Measurements from ENCODE around the gene ANKRD35.

Gene ANKRD35

DNA sequence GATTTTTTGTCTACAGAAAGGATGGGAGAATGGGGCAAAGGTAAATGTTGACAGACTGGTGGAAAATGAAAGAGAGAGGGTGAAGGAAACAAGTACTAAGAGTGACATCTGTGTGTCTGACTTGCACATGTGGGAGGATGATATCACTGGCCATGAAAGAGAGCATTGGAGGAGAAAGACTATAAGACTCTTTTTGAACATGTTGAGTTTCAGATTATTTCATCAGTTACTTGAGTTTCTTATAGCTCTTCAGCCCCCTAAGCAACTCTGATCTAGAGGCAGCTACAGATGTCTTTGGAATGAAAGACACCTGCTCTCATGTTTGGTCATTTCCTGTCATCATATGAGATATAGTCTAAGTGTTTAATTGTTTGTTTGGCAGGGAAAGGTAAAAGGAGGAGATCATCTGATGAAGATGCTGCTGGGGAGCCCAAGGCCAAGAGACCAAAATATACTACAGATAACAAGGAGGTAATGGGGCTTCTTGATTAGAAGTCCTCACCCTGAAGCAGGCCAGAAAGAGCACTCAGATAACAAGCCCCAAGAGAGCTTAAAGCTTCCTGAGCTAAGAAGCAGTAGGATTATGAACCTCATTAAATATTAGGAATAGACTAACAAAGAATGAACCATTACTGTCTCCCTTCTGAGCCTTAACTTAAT is 57.2 kb downstream of the ANKRD35 start:
- H3K9me3 ChIP-seq (ENCODE audit: control insufficient read depth, insufficient read depth, low read length): no peaks in the 10 kb centered on the region
- H3K27me3 ChIP-seq (ENCODE audit: control insufficient read depth, low read length): no peaks in the 10 kb centered on the region
- peaks cover 35% of the 10 kb centered on the region for H3K79me2 ChIP-seq (ENCODE audit: control insufficient read depth, low read length)
- peaks cover 80% of the 10 kb centered on the region for H3K36me3 ChIP-seq (ENCODE audit: control insufficient read depth, low read length)
- no peak overlapping the region for H3K4me2 ChIP-seq (ENCODE audit: low read length)
- no peaks in the 10 kb centered on the region for H3F3A ChIP-seq (ENCODE audit: control insufficient read depth, insufficient read depth)
- no peak for TF ChIP-seq EZH2phosphoT487 (IDR thresholded peaks at IDR 0.05; ENCODE audit: borderline replicate concordance, low read length)
- TF ChIP-seq, protein P1, sequence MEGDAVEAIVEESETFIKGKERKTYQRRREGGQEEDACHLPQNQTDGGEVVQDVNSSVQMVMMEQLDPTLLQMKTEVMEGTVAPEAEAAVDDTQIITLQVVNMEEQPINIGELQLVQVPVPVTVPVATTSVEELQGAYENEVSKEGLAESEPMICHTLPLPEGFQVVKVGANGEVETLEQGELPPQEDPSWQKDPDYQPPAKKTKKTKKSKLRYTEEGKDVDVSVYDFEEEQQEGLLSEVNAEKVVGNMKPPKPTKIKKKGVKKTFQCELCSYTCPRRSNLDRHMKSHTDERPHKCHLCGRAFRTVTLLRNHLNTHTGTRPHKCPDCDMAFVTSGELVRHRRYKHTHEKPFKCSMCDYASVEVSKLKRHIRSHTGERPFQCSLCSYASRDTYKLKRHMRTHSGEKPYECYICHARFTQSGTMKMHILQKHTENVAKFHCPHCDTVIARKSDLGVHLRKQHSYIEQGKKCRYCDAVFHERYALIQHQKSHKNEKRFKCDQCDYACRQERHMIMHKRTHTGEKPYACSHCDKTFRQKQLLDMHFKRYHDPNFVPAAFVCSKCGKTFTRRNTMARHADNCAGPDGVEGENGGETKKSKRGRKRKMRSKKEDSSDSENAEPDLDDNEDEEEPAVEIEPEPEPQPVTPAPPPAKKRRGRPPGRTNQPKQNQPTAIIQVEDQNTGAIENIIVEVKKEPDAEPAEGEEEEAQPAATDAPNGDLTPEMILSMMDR (IDR thresholded peaks at IDR 0.05; ENCODE audit: low read depth, low read length, poor library complexity, severe bottlenecking): no peak
- H3K4me3 ChIP-seq (ENCODE audit: low read length): no peak overlapping the region
- peaks cover 7% of the 10 kb centered on the region; the same call in 1 of the 2 replicates for H4K20me1 ChIP-seq (ENCODE audit: control insufficient read depth, insufficient read depth, low read depth, low read length)
- H3K9me2 ChIP-seq (replicated peaks; ENCODE audit: control insufficient read depth, low read length): no peaks in the 10 kb centered on the region
- peaks cover 31% of the 10 kb centered on the region for H3K4me1 ChIP-seq (ENCODE audit: control insufficient read depth, low read length)
- no peak overlapping the region for H3K27ac ChIP-seq (ENCODE audit: low read depth, low read length)

DNA sequence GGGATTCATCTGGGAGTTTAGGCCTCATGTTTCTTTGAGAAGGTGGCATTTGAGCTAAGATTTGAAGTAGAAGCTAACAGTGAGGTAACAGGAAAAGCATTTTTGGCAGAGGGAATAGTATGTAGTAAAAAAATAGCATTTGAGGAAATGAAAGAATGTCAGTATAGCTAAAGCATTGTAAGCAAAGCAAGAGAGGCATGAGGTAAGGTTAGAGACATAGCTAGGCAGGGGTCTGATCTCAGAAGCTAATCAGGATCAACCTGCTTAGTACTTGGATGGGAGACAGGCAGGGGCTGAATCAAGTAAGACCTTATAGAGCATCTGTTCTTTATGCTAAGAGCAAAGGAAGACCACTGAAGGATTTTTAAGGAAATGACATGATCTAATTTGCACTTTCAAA is 57.7 kb downstream of the ANKRD35 start:
- TF ChIP-seq EZH2phosphoT487 (IDR thresholded peaks at IDR 0.05; ENCODE audit: borderline replicate concordance, low read length): no peak
- TF ChIP-seq, protein P1 (IDR thresholded peaks at IDR 0.05; ENCODE audit: low read depth, low read length, poor library complexity, severe bottlenecking): no peak
- Histone ChIP-seq H3K4me2 (ENCODE audit: low read length) (no peak overlapping the region), H3K4me3 (ENCODE audit: low read length) (no peak overlapping the region), H3K79me2 (ENCODE audit: control insufficient read depth, low read length) (peaks cover 37% of the 10 kb centered on the region), H3F3A (ENCODE audit: control insufficient read depth, insufficient read depth) (no peaks in the 10 kb centered on the region), H4K20me1 (ENCODE audit: control insufficient read depth, insufficient read depth, low read depth, low read length) (peaks cover 7% of the 10 kb centered on the region; the same call in 1 of the 2 replicates), H3K36me3 (ENCODE audit: control insufficient read depth, low read length) (peaks cover 75% of the 10 kb centered on the region), H3K27me3 (ENCODE audit: control insufficient read depth, low read length) (no peaks in the 10 kb centered on the region), H3K9me2 (replicated peaks; ENCODE audit: control insufficient read depth, low read length) (no peaks in the 10 kb centered on the region), H3K27ac (ENCODE audit: low read depth, low read length) (no peak overlapping the region), H3K4me1 (ENCODE audit: control insufficient read depth, low read length) (peaks cover 31% of the 10 kb centered on the region), H3K9me3 (ENCODE audit: control insufficient read depth, insufficient read depth, low read length) (no peaks in the 10 kb centered on the region)

DNA sequence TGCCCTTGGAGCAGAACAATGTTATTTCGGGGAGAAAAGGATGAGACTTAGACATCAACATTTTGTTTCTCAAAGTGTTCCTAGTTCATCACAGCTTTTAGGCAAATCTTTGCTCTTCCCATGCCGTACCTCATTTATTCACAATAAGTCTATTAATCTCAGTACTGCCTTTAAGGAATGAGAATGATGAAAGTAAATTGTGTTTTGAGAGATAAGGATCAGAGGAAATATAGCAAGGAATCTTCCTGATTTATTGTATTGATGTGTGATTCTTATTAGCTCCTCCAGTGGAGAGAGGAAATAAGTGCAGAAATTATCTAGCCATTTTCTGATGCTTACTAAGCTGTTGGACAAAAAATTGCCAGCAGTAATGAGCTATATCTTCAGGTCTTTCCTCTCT is 59.6 kb downstream of the ANKRD35 start:
- H3K36me3 ChIP-seq (ENCODE audit: control insufficient read depth, low read length): peaks cover 57% of the 10 kb centered on the region
- H3K4me1 ChIP-seq (ENCODE audit: control insufficient read depth, low read length): peaks cover 31% of the 10 kb centered on the region
- peak overlapping the region; percentile 80 for H3K4me2 ChIP-seq (ENCODE audit: low read length)
- H4K20me1 ChIP-seq (ENCODE audit: control insufficient read depth, insufficient read depth, low read depth, low read length): peaks cover 7% of the 10 kb centered on the region; the same call in 1 of the 2 replicates
- H3K9me2 ChIP-seq (replicated peaks; ENCODE audit: control insufficient read depth, low read length): no peaks in the 10 kb centered on the region
- H3K4me3 ChIP-seq (ENCODE audit: low read length): peak overlapping the region; percentile 77; the same call in 1 of the 2 replicates
- no peaks in the 10 kb centered on the region for H3K27me3 ChIP-seq (ENCODE audit: control insufficient read depth, low read length)
- peaks cover 44% of the 10 kb centered on the region for H3K79me2 ChIP-seq (ENCODE audit: control insufficient read depth, low read length)
- H3K9me3 ChIP-seq (ENCODE audit: control insufficient read depth, insufficient read depth, low read length): no peaks in the 10 kb centered on the region
- no peak overlapping the region for H3K27ac ChIP-seq (ENCODE audit: low read depth, low read length)
- no peaks in the 10 kb centered on the region for H3F3A ChIP-seq (ENCODE audit: control insufficient read depth, insufficient read depth)
- no peak for TF ChIP-seq EZH2phosphoT487 (IDR thresholded peaks at IDR 0.05; ENCODE audit: borderline replicate concordance, low read length)
- TF ChIP-seq, protein P1 (IDR thresholded peaks at IDR 0.05; ENCODE audit: low read depth, low read length, poor library complexity, severe bottlenecking): peak; percentile 33
